Chondrocyte (in vitro differentiated cells): Measurements from ENCODE around the gene LRRC7. TPM values are rescaled to one million over a fixed set of nuclear protein-coding genes. Genes with fewer than 3 reads are reported as not detected.
A peak's percentile ranks its signal among the peaks of the same experiment; 100 is the strongest.

Experiments used
- DNase-seq: peaks from one replicate; pipeline ENCODE4 v3.0.0; 2021; ENCODE audit warnings: mixed read lengths, low spot score
- H3K27ac Mint-ChIP-seq: one replicate; pipeline ENCODE4 v1.8.0; 2021; ENCODE audit warnings: mild to moderate bottlenecking, moderate library complexity, mixed read lengths; ENCODE audit not compliant: unreplicated experiment
- H3K27me3 Mint-ChIP-seq: 2 replicates; pipeline ENCODE4 v1.8.0; 2021; ENCODE audit warnings: low read depth, mixed read lengths
- H3K36me3 Mint-ChIP-seq: 2 replicates; pipeline ENCODE4 v1.8.0; 2021; ENCODE audit warnings: low read depth, mixed read lengths
- H3K4me1 Mint-ChIP-seq: 2 replicates; pipeline ENCODE4 v1.8.0; 2021; ENCODE audit warnings: low read depth, mild to moderate bottlenecking, mixed read lengths
- H3K4me3 Mint-ChIP-seq: one replicate; pipeline ENCODE4 v1.8.0; 2021; ENCODE audit warnings: mild to moderate bottlenecking, moderate library complexity, mixed read lengths; ENCODE audit not compliant: unreplicated experiment
- H3K9me3 Mint-ChIP-seq: 2 replicates; pipeline ENCODE4 v1.8.0; 2021; ENCODE audit warnings: low read depth, mixed read lengths
- total RNA-seq: library from RNA; stranded (reverse); gene quantifications from 3 replicates; pipeline ENCODE4 v1.2.1, GENCODE V29; 2021
- TF ChIP-seq, protein P1 (sequence below): fragments of 200-600 bp; sonication (generic); IDR thresholded peaks from 2 replicates; pipeline ENCODE4 v1.5.0; 2021; ENCODE audit warnings: antibody characterized with exemption, mild to moderate bottlenecking, moderate library complexity

Gene LRRC7
- total RNA-seq, 1 donor from 2014 or later = not detected

DNA sequence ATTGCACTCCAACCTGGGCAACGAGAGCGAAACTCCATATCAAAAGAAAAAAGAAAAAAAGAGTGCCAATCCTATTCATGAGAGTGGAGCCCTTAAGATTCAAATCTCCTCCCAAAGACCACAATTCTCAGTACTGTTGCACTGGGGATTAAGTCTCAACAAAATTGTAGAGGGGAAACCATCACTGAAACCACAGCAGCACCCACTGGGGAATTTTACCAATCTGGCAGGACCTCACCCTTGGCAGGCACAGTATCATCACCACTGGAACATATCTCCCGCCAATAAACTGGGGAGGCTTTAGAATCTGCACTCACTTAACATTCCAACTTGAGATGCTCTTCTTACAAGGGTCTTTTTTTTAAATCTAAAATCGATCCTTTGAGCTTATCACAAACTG is 596.6 kb downstream of the LRRC7 start:
- H3K36me3 Mint-ChIP-seq = peaks cover 5% of the 10 kb centered on the region
- H3K9me3 Mint-ChIP-seq = no peaks in the 10 kb centered on the region
- no peak overlapping the region for H3K27ac Mint-ChIP-seq
- no peak overlapping the region for H3K4me3 Mint-ChIP-seq
- no peak for DNase-seq
- TF ChIP-seq, protein P1, sequence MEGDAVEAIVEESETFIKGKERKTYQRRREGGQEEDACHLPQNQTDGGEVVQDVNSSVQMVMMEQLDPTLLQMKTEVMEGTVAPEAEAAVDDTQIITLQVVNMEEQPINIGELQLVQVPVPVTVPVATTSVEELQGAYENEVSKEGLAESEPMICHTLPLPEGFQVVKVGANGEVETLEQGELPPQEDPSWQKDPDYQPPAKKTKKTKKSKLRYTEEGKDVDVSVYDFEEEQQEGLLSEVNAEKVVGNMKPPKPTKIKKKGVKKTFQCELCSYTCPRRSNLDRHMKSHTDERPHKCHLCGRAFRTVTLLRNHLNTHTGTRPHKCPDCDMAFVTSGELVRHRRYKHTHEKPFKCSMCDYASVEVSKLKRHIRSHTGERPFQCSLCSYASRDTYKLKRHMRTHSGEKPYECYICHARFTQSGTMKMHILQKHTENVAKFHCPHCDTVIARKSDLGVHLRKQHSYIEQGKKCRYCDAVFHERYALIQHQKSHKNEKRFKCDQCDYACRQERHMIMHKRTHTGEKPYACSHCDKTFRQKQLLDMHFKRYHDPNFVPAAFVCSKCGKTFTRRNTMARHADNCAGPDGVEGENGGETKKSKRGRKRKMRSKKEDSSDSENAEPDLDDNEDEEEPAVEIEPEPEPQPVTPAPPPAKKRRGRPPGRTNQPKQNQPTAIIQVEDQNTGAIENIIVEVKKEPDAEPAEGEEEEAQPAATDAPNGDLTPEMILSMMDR = no peak
- H3K27me3 Mint-ChIP-seq = no peaks in the 10 kb centered on the region
- H3K4me1 Mint-ChIP-seq = no peaks in the 10 kb centered on the region

- peaks cover 4% of the 10 kb centered on the region for H3K36me3 Mint-ChIP-seq
- no peak for DNase-seq
- H3K9me3 Mint-ChIP-seq = no peaks in the 10 kb centered on the region
- TF ChIP-seq, protein P1 = no peak
- no peak overlapping the region for H3K4me3 Mint-ChIP-seq
- H3K4me1 Mint-ChIP-seq = no peaks in the 10 kb centered on the region
- no peaks in the 10 kb centered on the region for H3K27me3 Mint-ChIP-seq
- H3K27ac Mint-ChIP-seq = no peak overlapping the region
Measured at GRCh38 chr1:70168283-70168682, 600.6 kb downstream of the LRRC7 start.

GRCh38 chr1:70169018-70169839 is 601.5 kb downstream of the LRRC7 start:
- peak overlapping the region; percentile 25 for H3K27ac Mint-ChIP-seq
- H3K4me3 Mint-ChIP-seq = no peak overlapping the region
- peaks cover 3% of the 10 kb centered on the region for H3K36me3 Mint-ChIP-seq
- no peak for DNase-seq
- H3K4me1 Mint-ChIP-seq = no peaks in the 10 kb centered on the region
- H3K9me3 Mint-ChIP-seq = no peaks in the 10 kb centered on the region
- TF ChIP-seq, protein P1 = no peak
- H3K27me3 Mint-ChIP-seq = no peaks in the 10 kb centered on the region

DNA sequence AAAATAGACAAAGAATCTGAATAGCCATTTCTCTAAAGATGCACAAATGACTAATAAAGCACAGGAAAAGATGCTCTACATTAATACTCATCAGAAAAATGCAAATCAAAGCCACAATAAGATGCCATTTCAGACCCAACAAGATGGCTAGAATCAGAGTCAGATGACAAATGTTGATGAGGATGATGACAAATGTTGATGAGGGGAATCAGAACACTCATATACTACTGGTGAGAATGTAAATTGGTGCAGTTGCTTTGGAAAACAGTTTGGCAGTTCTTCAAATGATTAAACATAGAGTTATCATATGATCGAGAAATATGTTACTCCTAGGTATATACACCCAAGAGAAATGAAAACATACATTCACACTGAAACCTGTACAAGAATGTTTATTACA is 603.8 kb downstream of the LRRC7 start:
- DNase-seq = no peak
- Mint-ChIP-seq H3K9me3 (no peaks in the 10 kb centered on the region), H3K36me3 (peaks cover 3% of the 10 kb centered on the region), H3K4me1 (no peaks in the 10 kb centered on the region), H3K27me3 (no peaks in the 10 kb centered on the region), H3K27ac (no peak overlapping the region), H3K4me3 (no peak overlapping the region)
- TF ChIP-seq, protein P1 = no peak
